Activated CD4-positive, alpha-beta T cell treated with anti-CD3 and anti-CD28 coated beads, Interleukin-2, amount 10 ng/mL, durations not matched to agents 24 days and 14 days (primary cell): ENCODE measurements around the gene HSPB2. TPM values are rescaled to one million over a fixed set of nuclear protein-coding genes. Genes with fewer than 3 reads are reported as not detected.

Experiments used
- DNase-seq: peaks from one replicate; pipeline ENCODE4 v3.0.0; 2022
- H3K27ac Mint-ChIP-seq: one replicate; pipeline ENCODE4 v1.8.0; 2022; ENCODE audit warnings: mild to moderate bottlenecking, mixed read lengths
- H3K27me3 Mint-ChIP-seq: one replicate; pipeline ENCODE4 v1.8.0; 2022; ENCODE audit warnings: mixed read lengths
- H3K36me3 Mint-ChIP-seq: one replicate; pipeline ENCODE4 v1.8.0; 2022; ENCODE audit warnings: low read depth, mild to moderate bottlenecking, mixed read lengths
- H3K4me1 Mint-ChIP-seq: one replicate; pipeline ENCODE4 v1.8.0; 2021; ENCODE audit warnings: mixed read lengths
- H3K4me3 Mint-ChIP-seq: one replicate; pipeline ENCODE4 v1.8.0; 2022; ENCODE audit warnings: mild to moderate bottlenecking, moderate library complexity, mixed read lengths
- H3K9me3 Mint-ChIP-seq: one replicate; pipeline ENCODE4 v1.8.0; 2021; ENCODE audit warnings: mixed read lengths
- intact Hi-C: fragments of 100-400 bp; cut with micrococcal nuclease; formaldehyde crosslinking; loops from one replicate; pipeline ENCODE4 v1.15.1; 2023
- total RNA-seq: library from RNA; stranded (reverse); gene quantifications from 2 replicates; pipeline ENCODE4 v1.2.3, GENCODE V29; 2022

Gene HSPB2
- total RNA-seq, 1 donor from 2014 or later, result not detected

DNA sequence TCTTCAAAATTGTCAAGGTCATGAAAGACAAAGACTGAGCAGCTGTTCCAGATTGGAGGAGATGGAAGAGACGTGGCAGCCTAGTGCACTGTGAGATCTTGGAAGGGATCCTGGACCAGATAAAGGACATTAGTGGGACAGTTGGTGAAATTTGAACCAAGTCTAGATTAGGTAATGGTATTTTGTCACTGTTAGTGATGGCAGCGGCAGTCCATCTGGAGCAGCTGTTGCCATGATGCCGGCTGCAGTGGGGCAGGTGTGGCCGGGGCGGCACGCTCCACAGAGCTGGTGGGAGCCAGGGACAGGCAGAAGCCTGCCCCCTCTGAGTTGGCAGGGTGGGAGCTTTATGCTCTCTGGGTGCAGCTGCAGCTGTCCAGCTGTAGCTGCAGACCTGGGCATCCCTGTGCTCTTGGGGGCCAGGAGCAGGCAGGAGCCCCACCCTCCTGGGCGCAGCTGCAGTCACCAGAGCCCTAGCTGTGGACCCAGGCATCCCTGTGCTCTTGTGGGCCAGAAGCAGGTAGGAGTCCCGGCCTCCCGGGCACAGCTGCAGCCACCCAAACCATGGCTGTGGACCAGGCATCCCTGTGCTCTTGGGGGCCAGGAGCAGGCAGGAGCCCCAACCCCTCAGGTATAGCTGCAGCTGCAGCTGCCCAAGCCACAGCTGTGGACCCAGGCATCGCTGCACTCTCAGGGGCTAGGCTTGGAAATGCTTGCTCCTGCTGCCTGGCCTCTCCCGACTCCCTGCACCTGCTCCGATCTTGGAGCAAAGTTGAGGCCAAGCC, 45.3 kb downstream of the HSPB2 start:
- DNase-seq, result no peak
- intact Hi-C loops, result no loop called here
- H3K9me3 Mint-ChIP-seq, result no peaks in the 10 kb centered on the region
- no peak overlapping the region for H3K4me3 Mint-ChIP-seq
- peaks cover 7% of the 10 kb centered on the region for H3K36me3 Mint-ChIP-seq
- H3K27ac Mint-ChIP-seq, result no peak overlapping the region
- H3K27me3 Mint-ChIP-seq, result no peaks in the 10 kb centered on the region
- H3K4me1 Mint-ChIP-seq, result no peaks in the 10 kb centered on the region

DNA sequence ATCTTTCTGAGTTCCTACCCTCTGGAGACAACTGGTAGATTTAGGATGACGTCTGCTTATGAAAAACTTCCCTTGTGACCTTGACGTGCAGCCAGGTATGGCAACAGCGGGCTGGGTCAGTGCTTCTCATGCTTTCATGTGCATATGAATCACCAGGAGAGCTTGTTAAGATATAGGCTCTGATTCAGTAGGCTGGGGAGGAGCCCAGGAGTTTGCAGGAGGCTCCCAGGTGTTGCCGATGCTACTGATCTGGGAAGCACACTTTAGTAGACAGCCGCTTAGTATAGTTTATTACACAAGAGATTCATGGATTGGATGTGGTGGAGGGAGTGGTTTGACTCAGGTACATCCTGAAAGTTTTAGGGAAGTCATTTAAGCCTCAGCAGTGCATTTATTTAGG, 48.4 kb downstream of the HSPB2 start:
- peaks cover 10% of the 10 kb centered on the region for H3K36me3 Mint-ChIP-seq
- H3K4me3 Mint-ChIP-seq, result no peak overlapping the region
- H3K27me3 Mint-ChIP-seq, result no peaks in the 10 kb centered on the region
- no peak for DNase-seq
- H3K27ac Mint-ChIP-seq, result no peak overlapping the region
- peaks cover 3% of the 10 kb centered on the region for H3K4me1 Mint-ChIP-seq
- no peaks in the 10 kb centered on the region for H3K9me3 Mint-ChIP-seq
- intact Hi-C loops, result no loop called here

DNA sequence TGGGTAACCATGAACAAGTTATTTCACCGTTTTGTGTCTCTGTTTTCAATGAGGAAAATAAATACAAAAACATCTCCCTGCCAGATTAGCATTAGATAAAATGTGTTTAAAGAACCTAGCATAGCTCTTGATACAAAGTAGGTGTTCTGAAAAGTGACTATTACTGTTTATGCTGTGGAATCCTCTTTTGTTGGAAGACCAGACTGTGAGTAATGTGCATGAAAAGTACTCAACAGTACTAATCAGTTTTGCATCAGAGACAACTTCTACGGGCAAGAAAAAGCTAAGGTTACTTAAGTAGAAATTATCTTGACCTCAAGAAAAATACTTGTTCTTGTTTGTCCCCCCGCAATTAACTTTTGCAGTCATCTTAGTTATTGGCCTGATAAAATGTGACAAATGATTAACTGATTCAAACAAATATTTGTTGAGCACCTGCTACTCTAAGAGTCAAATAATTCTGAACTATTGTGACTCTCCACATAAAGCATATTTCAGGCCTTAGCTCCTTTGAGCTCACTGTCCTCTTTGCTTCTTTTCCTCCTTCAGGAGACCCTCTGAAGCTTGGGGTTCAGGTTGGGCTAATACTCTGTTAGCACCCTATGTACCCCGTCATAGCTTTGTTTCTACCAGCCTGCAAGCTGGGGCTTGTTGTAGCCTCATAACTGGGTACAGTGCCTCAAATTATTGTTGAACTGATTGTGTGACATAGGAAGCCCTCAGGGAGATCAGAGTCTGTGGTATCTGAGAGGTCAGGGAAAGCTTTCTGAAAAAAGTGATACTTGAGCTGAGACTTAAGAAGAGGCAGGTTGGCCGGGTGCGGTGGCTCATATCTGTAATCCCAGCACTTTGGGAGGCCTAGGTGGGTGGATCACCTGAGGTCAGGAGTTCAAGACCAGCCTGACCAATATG, 49.1 kb downstream of the HSPB2 start:
- Mint-ChIP-seq H3K4me1 (peaks cover 3% of the 10 kb centered on the region), H3K36me3 (peaks cover 11% of the 10 kb centered on the region), H3K4me3 (no peak overlapping the region), H3K27me3 (no peaks in the 10 kb centered on the region), H3K9me3 (no peaks in the 10 kb centered on the region), H3K27ac (no peak overlapping the region)
- DNase-seq, result no peak
- intact Hi-C loops, result no loop called here

Other genes with a start within 250 kb of the HSPB2 start
- gene PPP2R1B, start 146.3 kb upstream of the HSPB2 start, total RNA-seq, result 63.2 and 63.6 TPM in 2 replicates
- 32.6 and 32.9 TPM in 2 replicates for gene ALG9, start 41.2 kb upstream of the HSPB2 start, total RNA-seq
- gene FDXACB1, start 33.6 kb upstream of the HSPB2 start, total RNA-seq, result 8.8 and 10.0 TPM in 2 replicates
- gene CFAP68, start 33.2 kb upstream of the HSPB2 start, total RNA-seq, result 22.6 and 25.5 TPM in 2 replicates
- gene CRYAB, start 964 bp upstream of the HSPB2 start, total RNA-seq, result not detected in 2 replicates
- gene C11orf52, start 6.2 kb downstream of the HSPB2 start, total RNA-seq, result not detected in 2 replicates
- gene DIXDC1, start 24.6 kb downstream of the HSPB2 start, total RNA-seq, result 22.2 and 23.3 TPM in 2 replicates
- gene DLAT, start 112.7 kb downstream of the HSPB2 start, total RNA-seq, result 59.2 and 61.8 TPM in 2 replicates
- gene PIH1D2, start 161.3 kb downstream of the HSPB2 start, total RNA-seq, result 0.21 and 0.59 TPM in 2 replicates
- gene NKAPD1, start 161.6 kb downstream of the HSPB2 start, total RNA-seq, result 24.4 and 27.0 TPM in 2 replicates
- gene TIMM8B, start 174.0 kb downstream of the HSPB2 start, total RNA-seq, result 86.3 and 89.7 TPM in 2 replicates
- 95.2 and 101 TPM in 2 replicates for gene SDHD, start 174.1 kb downstream of the HSPB2 start, total RNA-seq